GM12873 (cell line): ENCODE measurements around the gene KSR2.

ENCODE experiments used
- TF ChIP-seq, protein P1 (sequence below): IDR thresholded peaks from 2 replicates; pipeline ENCODE4 v1.5.1; 2012; ENCODE audit warnings: low read depth, mild to moderate bottlenecking, moderate library complexity, low read length, control low read depth; ENCODE audit not compliant: insufficient read depth; ENCODE audit errors: missing control alignments

The KSR2 gene

DNA sequence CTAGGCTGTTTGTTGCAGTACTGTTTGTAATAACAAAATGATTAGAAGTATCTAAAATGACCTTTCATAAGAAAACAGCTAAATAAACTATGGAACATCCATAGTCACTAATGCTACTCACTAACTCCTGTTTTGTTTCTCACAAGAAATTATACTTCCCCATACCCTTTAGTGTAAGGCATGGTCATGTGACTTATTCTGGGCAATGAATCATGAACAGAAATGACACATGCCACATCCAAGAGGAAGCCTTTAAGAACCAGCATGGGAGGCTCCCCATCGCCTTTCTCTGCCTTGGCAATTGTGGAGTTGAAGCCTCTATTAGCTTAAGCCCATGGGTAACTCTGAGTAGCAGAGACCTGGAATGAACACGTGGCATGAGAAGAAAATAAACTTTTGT, 49.3 kb downstream of the KSR2 start:
- TF ChIP-seq, protein P1, sequence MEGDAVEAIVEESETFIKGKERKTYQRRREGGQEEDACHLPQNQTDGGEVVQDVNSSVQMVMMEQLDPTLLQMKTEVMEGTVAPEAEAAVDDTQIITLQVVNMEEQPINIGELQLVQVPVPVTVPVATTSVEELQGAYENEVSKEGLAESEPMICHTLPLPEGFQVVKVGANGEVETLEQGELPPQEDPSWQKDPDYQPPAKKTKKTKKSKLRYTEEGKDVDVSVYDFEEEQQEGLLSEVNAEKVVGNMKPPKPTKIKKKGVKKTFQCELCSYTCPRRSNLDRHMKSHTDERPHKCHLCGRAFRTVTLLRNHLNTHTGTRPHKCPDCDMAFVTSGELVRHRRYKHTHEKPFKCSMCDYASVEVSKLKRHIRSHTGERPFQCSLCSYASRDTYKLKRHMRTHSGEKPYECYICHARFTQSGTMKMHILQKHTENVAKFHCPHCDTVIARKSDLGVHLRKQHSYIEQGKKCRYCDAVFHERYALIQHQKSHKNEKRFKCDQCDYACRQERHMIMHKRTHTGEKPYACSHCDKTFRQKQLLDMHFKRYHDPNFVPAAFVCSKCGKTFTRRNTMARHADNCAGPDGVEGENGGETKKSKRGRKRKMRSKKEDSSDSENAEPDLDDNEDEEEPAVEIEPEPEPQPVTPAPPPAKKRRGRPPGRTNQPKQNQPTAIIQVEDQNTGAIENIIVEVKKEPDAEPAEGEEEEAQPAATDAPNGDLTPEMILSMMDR: no peak

DNA sequence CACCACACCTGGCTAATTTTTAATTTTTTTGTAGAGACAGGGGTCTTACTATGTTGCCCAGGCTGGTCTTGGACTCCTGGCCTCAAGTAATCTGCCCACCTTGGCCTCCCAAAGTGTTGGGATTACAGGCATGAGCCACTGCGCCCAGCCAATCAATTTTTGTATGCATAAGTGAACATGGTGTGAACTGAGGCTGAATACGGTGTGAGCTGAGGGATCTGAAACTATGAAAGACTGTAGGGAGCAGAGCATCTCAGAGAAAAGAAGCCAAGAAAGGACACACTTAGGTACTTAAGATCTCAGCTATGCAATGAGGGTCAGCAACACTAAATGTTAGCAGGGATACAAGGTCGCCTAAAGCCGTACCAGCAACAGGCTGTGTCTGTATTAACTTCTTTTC, 54.1 kb downstream of the KSR2 start:
- TF ChIP-seq, protein P1: no peak

DNA sequence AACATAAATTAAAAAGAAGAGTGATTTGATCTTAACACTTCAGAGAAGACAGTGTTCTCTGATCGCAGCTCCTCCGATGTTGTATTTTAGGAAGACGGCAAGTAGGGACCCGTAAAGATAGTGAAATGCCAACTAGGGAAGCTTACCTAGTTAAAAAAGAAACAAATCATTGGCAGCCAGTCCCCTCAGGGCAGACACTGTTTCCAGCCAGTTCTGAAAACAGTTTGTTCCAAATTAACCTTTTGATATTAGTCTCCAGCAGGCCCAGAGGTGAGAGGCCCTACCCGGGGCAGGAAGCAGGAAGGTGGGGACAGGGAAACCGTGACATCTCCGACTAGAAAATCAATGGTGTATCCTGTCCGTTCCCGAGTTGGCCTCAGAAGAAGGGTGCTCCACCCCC, 56.0 kb downstream of the KSR2 start:
- TF ChIP-seq, protein P1: no peak

DNA sequence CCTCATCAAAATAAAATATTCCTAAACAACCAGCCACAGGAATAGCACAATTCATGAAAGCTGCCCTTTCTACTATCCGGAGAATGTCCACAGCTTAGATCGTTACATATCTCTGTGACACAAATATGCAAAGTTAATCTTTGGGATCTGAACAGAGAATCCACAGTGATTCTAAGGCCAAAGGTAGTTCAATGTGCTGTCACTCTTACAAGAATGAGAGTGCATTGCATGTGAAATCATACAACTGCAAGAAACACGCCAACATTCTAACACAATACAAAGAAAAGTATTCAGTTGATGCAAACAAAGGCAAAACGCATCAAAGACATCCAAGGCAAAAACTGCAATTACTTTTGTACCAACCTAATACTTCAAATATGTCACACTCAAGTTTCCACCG, 60.4 kb downstream of the KSR2 start:
- TF ChIP-seq, protein P1: no peak

DNA sequence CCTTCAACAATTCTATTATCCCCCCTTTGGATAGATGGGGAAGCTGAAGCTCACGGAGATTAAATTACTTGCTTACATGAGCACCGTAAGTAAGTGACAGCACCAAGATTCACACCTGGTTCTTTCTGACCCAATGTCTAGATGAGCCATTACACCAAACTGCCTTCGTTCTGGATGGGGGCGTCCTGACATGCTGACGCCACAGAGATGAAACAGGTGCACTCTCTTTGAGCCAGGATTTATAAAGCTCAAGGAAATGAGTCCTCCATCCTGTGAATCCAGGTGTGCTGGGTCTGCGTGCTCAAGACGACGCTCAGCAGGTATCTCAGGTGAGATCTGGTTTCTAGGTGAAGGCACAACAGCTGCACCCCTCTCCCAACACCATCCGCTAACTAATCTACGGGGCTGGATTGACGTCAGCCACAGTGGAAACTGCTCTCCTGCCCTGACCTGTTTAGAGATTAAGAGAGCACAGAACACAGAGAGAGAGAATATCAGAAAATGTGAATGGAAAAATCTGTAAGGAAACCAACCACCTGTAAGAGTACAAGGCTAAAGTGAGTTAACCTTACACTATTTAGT, 61.6 kb downstream of the KSR2 start:
- TF ChIP-seq, protein P1: no peak

DNA sequence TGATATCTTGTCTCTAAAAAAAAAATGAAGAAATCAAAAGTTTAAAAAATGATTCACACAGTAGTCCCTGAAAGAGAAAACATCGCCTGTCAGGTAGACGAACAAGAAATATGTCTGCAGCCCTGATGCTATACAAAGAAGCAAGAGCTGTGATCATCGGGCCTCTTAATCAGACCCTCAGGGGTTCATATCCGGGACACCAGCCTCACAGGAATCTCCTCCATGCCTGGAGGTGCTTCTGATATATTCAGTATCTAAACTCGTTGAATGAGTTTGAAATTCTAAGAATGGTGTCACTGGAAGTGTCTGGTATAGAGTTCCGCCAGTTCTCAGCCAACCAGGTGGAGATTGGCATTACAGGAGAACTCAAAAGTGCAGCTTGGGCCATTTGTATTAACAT, 64.7 kb downstream of the KSR2 start:
- TF ChIP-seq, protein P1: no peak

DNA sequence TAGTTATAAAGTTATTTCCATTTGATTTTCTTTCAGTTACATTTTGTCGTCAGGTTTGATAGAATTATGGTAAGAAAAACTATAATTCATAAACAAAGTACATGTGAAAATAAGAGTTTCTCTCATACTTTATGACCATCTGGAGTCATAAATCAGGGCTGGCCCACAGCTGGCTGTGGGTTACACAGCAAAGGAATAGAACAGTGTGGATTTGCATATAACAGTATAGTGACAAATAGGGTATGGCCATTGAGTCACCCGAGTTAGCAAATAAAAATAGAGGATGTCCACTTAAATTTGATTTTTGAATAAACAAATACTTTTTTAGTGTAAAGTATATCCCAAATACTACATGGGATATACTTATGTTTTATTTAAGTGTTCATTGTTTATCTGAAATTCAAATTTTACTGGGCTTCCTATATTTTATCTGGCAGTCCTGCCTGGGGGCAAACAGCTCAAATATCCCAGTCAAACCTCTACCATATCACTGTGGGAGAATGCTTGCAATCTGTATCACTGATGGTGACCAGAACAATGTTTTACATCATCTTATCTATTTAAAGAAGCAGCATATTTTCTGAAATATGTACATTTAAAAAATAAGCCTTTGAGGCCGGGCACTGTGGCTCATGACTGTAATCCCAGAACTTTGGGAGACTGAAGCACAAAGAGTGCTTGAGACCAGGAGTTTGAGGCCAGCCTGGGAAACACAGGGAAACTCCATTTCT, 65.5 kb downstream of the KSR2 start:
- TF ChIP-seq, protein P1: no peak
